Neuronal stem cell (in vitro differentiated cells): ENCODE results near the gene ATP6V1A.
A peak's percentile ranks its signal among the peaks of the same experiment; 100 is the strongest.

Experiments
- DNase-seq: peaks from one replicate; pipeline ENCODE4 v3.0.0-alpha.2; 2013; ENCODE audit warnings: low spot score
- H2AFZ ChIP-seq: one replicate; pipeline ENCODE4 v1.6.1; 2013; ENCODE audit warnings: mild to moderate bottlenecking, low read length, inconsistent platforms
- H2AK5ac ChIP-seq: 2 replicates; pipeline ENCODE4 v1.6.1; 2013; ENCODE audit warnings: low read depth, mild to moderate bottlenecking, inconsistent platforms, low read length, moderate library complexity, mixed read lengths
- H2BK120ac ChIP-seq: 2 replicates; pipeline ENCODE4 v1.6.1; 2013; ENCODE audit warnings: low read depth, mild to moderate bottlenecking, inconsistent platforms, low read length, moderate library complexity, mixed read lengths
- H2BK12ac ChIP-seq: one replicate; pipeline ENCODE4 v1.6.1; 2013; ENCODE audit warnings: low read length, inconsistent platforms
- H2BK15ac ChIP-seq: 2 replicates; pipeline ENCODE4 v1.6.1; 2013; ENCODE audit warnings: mild to moderate bottlenecking, low read length, inconsistent platforms, mixed read lengths
- H2BK5ac ChIP-seq: one replicate; pipeline ENCODE4 v1.6.1; 2013; ENCODE audit warnings: inconsistent platforms, mild to moderate bottlenecking, low read length, moderate library complexity
- H3K14ac ChIP-seq: one replicate; pipeline ENCODE4 v1.6.1; 2013; ENCODE audit warnings: low read length, inconsistent platforms
- H3K18ac ChIP-seq: 2 replicates; pipeline ENCODE4 v1.6.1; 2013; ENCODE audit warnings: low read length, inconsistent platforms
- H3K23ac ChIP-seq: 2 replicates; pipeline ENCODE4 v1.6.1; 2013; ENCODE audit warnings: low read depth, mild to moderate bottlenecking, mixed read lengths, low read length, inconsistent platforms; ENCODE audit not compliant: poor library complexity
- H3K27ac ChIP-seq: replicated peaks from 3 replicates; pipeline ENCODE4 v1.5.1; 2013; ENCODE audit warnings: low read length, inconsistent platforms
- H3K27me3 ChIP-seq, 3 experiments: 2 replicates each; pipeline ENCODE4 v1.6.1; 2013; ENCODE audit warnings: low read length in 3 of 3, mild to moderate bottlenecking in 2 of 3, inconsistent platforms in 1 of 3, low read depth in 1 of 3, mixed read lengths in 1 of 3, moderate library complexity in 1 of 3; ENCODE audit not compliant: control insufficient read depth in 3 of 3, insufficient read depth in 3 of 3
- H3K36me3 ChIP-seq, 2 donors: replicated peaks in 1 of 2; 2 replicates each; pipeline ENCODE4 v1.6.1; 2013; ENCODE audit warnings: low read length in 2 of 2; ENCODE audit not compliant: control insufficient read depth in 2 of 2, insufficient read depth in 2 of 2
- H3K4ac ChIP-seq: 2 replicates; pipeline ENCODE4 v1.6.1; 2013; ENCODE audit warnings: inconsistent platforms, mild to moderate bottlenecking, low read length, moderate library complexity
- H3K4me1 ChIP-seq, 2 donors: 1 replicate in 1 of 2; 2 replicates in 1 of 2; pipeline ENCODE4 v1.6.1; 2013; ENCODE audit warnings: low read length in 2 of 2, low read depth in 1 of 2; ENCODE audit not compliant: control insufficient read depth in 2 of 2, insufficient read depth in 1 of 2
- H3K4me2 ChIP-seq: one replicate; pipeline ENCODE4 v1.6.1; 2013; ENCODE audit warnings: mild to moderate bottlenecking, low read length, inconsistent platforms; ENCODE audit not compliant: insufficient read depth, poor library complexity, severe bottlenecking
- H3K4me3 ChIP-seq, 2 donors: 2 replicates each; pipeline ENCODE4 v1.5.1; 2013; ENCODE audit warnings: low read length in 2 of 2, mild to moderate bottlenecking in 2 of 2, inconsistent platforms in 1 of 2, moderate library complexity in 1 of 2
- H3K79me1 ChIP-seq: one replicate; pipeline ENCODE4 v1.6.1; 2013; ENCODE audit warnings: low read depth, mild to moderate bottlenecking, inconsistent platforms, low read length, moderate library complexity
- H3K9ac ChIP-seq: one replicate; pipeline ENCODE4 v1.6.1; 2013; ENCODE audit warnings: mild to moderate bottlenecking, low read depth, low read length, inconsistent platforms; ENCODE audit not compliant: poor library complexity
- H3K9me3 ChIP-seq, 2 donors: replicated peaks in 1 of 2; 2 replicates each; pipeline versions ENCODE3 to v1.6.1; 2013; ENCODE audit warnings: low read length in 2 of 2, mild to moderate bottlenecking in 2 of 2, inconsistent platforms in 1 of 2, low read depth in 1 of 2, mixed read lengths in 1 of 2, moderate library complexity in 1 of 2; ENCODE audit not compliant: control insufficient read depth in 2 of 2, insufficient read depth in 1 of 2
- H4K8ac ChIP-seq: one replicate; pipeline ENCODE4 v1.6.1; 2013; ENCODE audit warnings: low read depth, mild to moderate bottlenecking, inconsistent platforms, low read length, moderate library complexity
- H4K91ac ChIP-seq: one replicate; pipeline ENCODE4 v1.6.1; 2013; ENCODE audit warnings: low read length, low read depth, mild to moderate bottlenecking, inconsistent platforms; ENCODE audit not compliant: poor library complexity
- WGBS, 2 donors: extraction: QIAGEN DNeasy Blood & Tissue Kit; methylation state at CpG; one replicate each; pipeline ENCODE4 v1.1.7; 2013; ENCODE audit warnings: missing lambda C conversion rate in 2 of 2, mixed read lengths in 1 of 2; ENCODE audit not compliant: insufficient read length in 2 of 2, insufficient replicate concordance in 1 of 2; ENCODE audit errors: extremely low coverage in 2 of 2; 5-methylcytosine and 5-hydroxymethylcytosine counted together

The ATP6V1A gene

DNA sequence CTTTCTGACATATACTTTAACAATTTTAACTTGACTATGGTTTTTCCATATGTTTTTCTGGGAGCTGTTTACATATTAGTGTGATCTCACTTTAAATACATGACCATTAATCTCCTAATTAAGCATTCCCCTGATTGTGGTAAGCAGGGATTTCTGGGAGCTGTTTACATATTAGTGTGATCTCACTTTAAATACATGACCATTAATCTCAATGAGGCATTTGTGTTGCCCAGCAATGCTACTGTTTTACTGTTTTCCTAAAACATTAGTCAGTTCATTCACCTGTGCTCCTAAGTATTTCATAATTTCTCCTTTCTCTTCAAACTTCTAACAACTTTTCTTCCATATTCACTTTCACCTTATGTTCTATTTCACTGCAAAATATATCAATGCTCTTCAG is 88.1 kb downstream of the ATP6V1A start:
- Histone ChIP-seq H2AK5ac (no peak overlapping the region), H2AFZ (no peak overlapping the region), H3K9me3 (peaks cover 0 to 3% of the 10 kb centered on the region in 2 donors), H3K23ac (no peak overlapping the region), H3K4me3 (no peak overlapping the region), H2BK5ac (no peak overlapping the region), H3K18ac (no peak overlapping the region), H3K4me2 (no peak overlapping the region), H3K36me3 (no peaks in the 10 kb centered on the region), H3K9ac (no peak overlapping the region), H3K27ac (no peak overlapping the region), H3K4ac (no peak overlapping the region), H4K8ac (no peak overlapping the region), H2BK15ac (no peak overlapping the region), H3K4me1 (peaks cover 0 to 1% of the 10 kb centered on the region in 2 donors), H2BK12ac (no peak overlapping the region), H4K91ac (no peak overlapping the region), H2BK120ac (no peak overlapping the region), H3K14ac (no peak overlapping the region), H3K27me3 (no peaks in the 10 kb centered on the region), H3K79me1 (no peaks in the 10 kb centered on the region)
- DNase-seq = no peak

- WGBS, 2 donors = no CpG with 5 or more reads among the region's 48 CpGs
- Histone ChIP-seq H3K4me2 (peak within 1 kb of the TSS; percentile 60), H2BK120ac (no peak within 1 kb of the TSS), H3K36me3 (no peaks in the 10 kb centered on the region), H3K18ac (peak within 1 kb of the TSS; percentile 55), H3K79me1 (no peaks in the 10 kb centered on the region), H2BK5ac (peak within 1 kb of the TSS; percentile 77), H2BK15ac (no peak within 1 kb of the TSS), H4K91ac (no peak within 1 kb of the TSS), H4K8ac (no peak within 1 kb of the TSS), H3K27ac (peak within 1 kb of the TSS; percentile 53), H3K9me3 (no peaks in the 10 kb centered on the region), H3K4me1 (peaks cover 0 to 1% of the 10 kb centered on the region in 2 donors), H3K4me3 (peak within 1 kb of the TSS; percentile 57 to 74), H3K9ac (no peak within 1 kb of the TSS), H3K27me3 (no peaks in the 10 kb centered on the region), H3K14ac (no peak within 1 kb of the TSS), H2AK5ac (no peak within 1 kb of the TSS), H3K23ac (no peak within 1 kb of the TSS), H2AFZ (peak within 1 kb of the TSS; percentile 85), H3K4ac (no peak within 1 kb of the TSS), H2BK12ac (no peak within 1 kb of the TSS)
- peak; percentile 88 for DNase-seq
These were observed 91.9 kb downstream of the ATP6V1A start, which contains the start of gene GRAMD1C for GRCh38 chr3:113838631-113839209. Gene GRAMD1C (plus strand): TSS chr3:113838788. CDS start chr3:113838910, 122 bp downstream.

GRCh38 chr3:113839551-113839950 is 92.7 kb downstream of the ATP6V1A start:
- DNase-seq = no peak
- Histone ChIP-seq H3K36me3 (no peaks in the 10 kb centered on the region), H3K9me3 (no peaks in the 10 kb centered on the region), H3K4ac (no peak overlapping the region), H2BK120ac (no peak overlapping the region), H3K79me1 (no peaks in the 10 kb centered on the region), H3K27me3 (no peaks in the 10 kb centered on the region), H3K18ac (no peak overlapping the region), H4K91ac (no peak overlapping the region), H3K9ac (no peak overlapping the region), H2BK12ac (no peak overlapping the region), H4K8ac (no peak overlapping the region), H3K4me1 (peaks cover 0 to 1% of the 10 kb centered on the region in 2 donors), H3K27ac (no peak overlapping the region), H3K23ac (no peak overlapping the region), H3K4me3 (peak overlapping the region in 1 of 2 donors; percentile 57), H2BK5ac (no peak overlapping the region), H2BK15ac (no peak overlapping the region), H3K4me2 (no peak overlapping the region), H3K14ac (no peak overlapping the region), H2AFZ (peak overlapping the region; percentile 85), H2AK5ac (no peak overlapping the region)
- no CpG with 5 or more reads among the region's 2 CpGs for WGBS, 2 donors

DNA sequence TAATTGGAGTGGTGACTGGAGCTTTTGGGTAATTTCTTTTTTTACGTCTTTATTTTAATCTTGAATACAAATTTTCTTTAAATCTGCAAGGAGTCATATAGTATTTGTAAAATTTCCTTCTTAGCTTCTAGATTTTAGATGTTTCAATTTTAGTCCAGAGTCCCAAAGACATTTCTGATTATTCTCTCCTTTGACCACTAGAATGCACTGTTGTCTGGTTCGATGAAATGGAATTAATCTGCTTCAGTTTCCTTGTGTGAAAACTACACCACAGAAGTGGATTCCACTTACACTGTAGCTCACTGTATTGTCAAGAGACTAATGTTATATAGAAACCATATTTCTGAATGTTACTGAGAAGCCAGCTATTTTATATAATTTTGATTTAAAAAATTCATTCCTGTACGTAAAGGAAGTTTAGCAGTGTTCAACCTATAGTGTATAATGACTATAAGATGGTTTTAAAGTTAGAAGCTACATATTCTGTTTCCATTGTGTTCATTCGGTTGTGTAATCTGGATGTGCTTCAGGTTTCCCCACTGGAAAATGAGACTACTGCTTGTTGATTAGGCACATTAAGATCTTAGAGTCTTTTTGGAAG is 97.9 kb downstream of the ATP6V1A start:
- Histone ChIP-seq H3K14ac (no peak overlapping the region), H2BK120ac (no peak overlapping the region), H3K27me3 (no peaks in the 10 kb centered on the region), H2AFZ (no peak overlapping the region), H3K27ac (no peak overlapping the region), H3K23ac (no peak overlapping the region), H2BK5ac (no peak overlapping the region), H2AK5ac (no peak overlapping the region), H4K8ac (no peak overlapping the region), H3K4ac (no peak overlapping the region), H3K9me3 (no peaks in the 10 kb centered on the region), H2BK15ac (no peak overlapping the region), H3K36me3 (no peaks in the 10 kb centered on the region), H2BK12ac (no peak overlapping the region), H3K79me1 (no peaks in the 10 kb centered on the region), H4K91ac (no peak overlapping the region), H3K9ac (no peak overlapping the region), H3K4me1 (peaks cover 0 to 1% of the 10 kb centered on the region in 2 donors), H3K18ac (no peak overlapping the region), H3K4me2 (no peak overlapping the region), H3K4me3 (no peak overlapping the region)
- no CpG with 5 or more reads among the region's 4 CpGs for WGBS, 2 donors
- peak; percentile 39 for DNase-seq
